HepG2 (cell line): ENCODE results near the gene ETF1. TPM values are rescaled to one million over a fixed set of nuclear protein-coding genes. Genes with fewer than 3 reads are reported as not detected.

ENCODE experiments used
- NFE2 ChIP-seq: sonication (generic); formaldehyde crosslinking; IDR thresholded peaks from 2 replicates; pipeline ENCODE4 v1.4.0; 2020; ENCODE audit warnings: missing genetic modification reagents
- NFIC ChIP-seq: IDR thresholded peaks from 2 replicates; pipeline ENCODE4 v1.6.1; 2012; ENCODE audit warnings: mild to moderate bottlenecking, low read length, inconsistent platforms
- NKX3-1 ChIP-seq: sonication (generic); formaldehyde crosslinking; IDR thresholded peaks from 2 replicates; pipeline ENCODE4 v1.5.0; 2020; ENCODE audit warnings: missing genetic modification reagents
- RBM39 ChIP-seq: fragments of 200-400 bp; formaldehyde crosslinking; IDR thresholded peaks from one replicate; pipeline ENCODE4 v1.6.1; 2018; ENCODE audit warnings: antibody characterized with exemption, mild to moderate bottlenecking, low read depth, low read length; ENCODE audit not compliant: poor library complexity, severe bottlenecking
- STAG1 ChIP-seq: sonication (generic); formaldehyde crosslinking; IDR thresholded peaks from 2 replicates; pipeline ENCODE4 v1.4.0; 2020; ENCODE audit warnings: missing genetic modification reagents
- TRIM24 ChIP-seq: sonication (generic); formaldehyde crosslinking; IDR thresholded peaks from 2 replicates; pipeline ENCODE4 v1.8.0; 2022; ENCODE audit warnings: mild to moderate bottlenecking, missing genetic modification reagents
- ZBTB3 ChIP-seq: sonication (generic); formaldehyde crosslinking; IDR thresholded peaks from 2 replicates; pipeline ENCODE4 v1.4.0; 2020; ENCODE audit warnings: low read depth, mild to moderate bottlenecking, moderate library complexity, missing genetic modification reagents, borderline replicate concordance
- ZNF10 ChIP-seq: sonication (generic); formaldehyde crosslinking; IDR thresholded peaks from 2 replicates; pipeline ENCODE4 v1.4.0; 2020; ENCODE audit warnings: mild to moderate bottlenecking, low read depth, missing genetic modification reagents, borderline replicate concordance
- ZNF598 ChIP-seq: sonication (generic); formaldehyde crosslinking; IDR thresholded peaks from 2 replicates; pipeline ENCODE4 v1.5.1; 2020; ENCODE audit warnings: mild to moderate bottlenecking, missing genetic modification reagents, borderline replicate concordance
- ZNF605 ChIP-seq: sonication (generic); formaldehyde crosslinking; IDR thresholded peaks from 2 replicates; pipeline ENCODE4 v1.8.0; 2022; ENCODE audit warnings: mild to moderate bottlenecking, missing genetic modification reagents
- polyA plus RNA-seq, 8 experiments: library from polyadenylated mRNA; depleted of rRNA in 3 of 8; stranded (reverse) in 7 of 8; unstranded in 1 of 8; fragments of >200 nt; fragmentation: Illumina TruSeq in 4 of 8; extraction: Trizol in 4 of 8; gene quantifications; 2 replicates each; pipeline versions ENCODE4 v1.2.1 to v1.2.3, GENCODE V29; 2011 to 2016; ENCODE audit warnings: low read depth in 4 of 8, missing spikeins in 1 of 8, mixed read lengths in 1 of 8; ENCODE audit not compliant: insufficient read depth in 1 of 8
- total RNA-seq, 5 experiments: library from RNA; depleted of rRNA; stranded (reverse); fragments of >200 nt; fragmentation: Illumina TruSeq; extraction: Trizol; gene quantifications; 2 replicates each; pipeline ENCODE4 v1.2.3, GENCODE V29; 2016; ENCODE audit warnings: low read depth in 1 of 5
- TF ChIP-seq, protein P1 (sequence below): sonication (generic); IDR thresholded peaks from 2 replicates; pipeline ENCODE4 v1.6.1; 2016; ENCODE audit warnings: low read depth, borderline replicate concordance
- TF ChIP-seq, protein P2 (sequence below): sonication (generic); formaldehyde crosslinking; IDR thresholded peaks from 2 replicates; pipeline ENCODE4 v1.4.0; 2020; ENCODE audit warnings: missing genetic modification reagents, borderline replicate concordance
- TF ChIP-seq, protein P3 (sequence below): IDR thresholded peaks from 2 replicates; pipeline ENCODE4 v1.6.1; 2016; ENCODE audit warnings: missing genetic modification reagents, missing compliant biosample characterization
- TF ChIP-seq, protein P4 (sequence below): sonication (generic); formaldehyde crosslinking; IDR thresholded peaks from 2 replicates; pipeline ENCODE4 v1.9.0; 2021; ENCODE audit warnings: missing genetic modification reagents, mild to moderate bottlenecking, borderline replicate concordance
- TF ChIP-seq, protein P5 (sequence below): sonication (generic); formaldehyde crosslinking; conservative IDR thresholded peaks from 2 replicates; pipeline ENCODE4 v1.4.0; 2020; ENCODE audit warnings: missing genetic modification reagents
- TF ChIP-seq, protein P6 (sequence below): sonication (generic); formaldehyde crosslinking; IDR thresholded peaks from 2 replicates; pipeline ENCODE4 v1.5.1; 2020; ENCODE audit warnings: mild to moderate bottlenecking, moderate library complexity, missing genetic modification reagents

ETF1 gene
- total and polyA plus RNA-seq, 2 of the 13 experiments (the other 11 are each of a cell fraction or from before 2014, with no cell fraction given), result 52.1 to 184 TPM

DNA sequence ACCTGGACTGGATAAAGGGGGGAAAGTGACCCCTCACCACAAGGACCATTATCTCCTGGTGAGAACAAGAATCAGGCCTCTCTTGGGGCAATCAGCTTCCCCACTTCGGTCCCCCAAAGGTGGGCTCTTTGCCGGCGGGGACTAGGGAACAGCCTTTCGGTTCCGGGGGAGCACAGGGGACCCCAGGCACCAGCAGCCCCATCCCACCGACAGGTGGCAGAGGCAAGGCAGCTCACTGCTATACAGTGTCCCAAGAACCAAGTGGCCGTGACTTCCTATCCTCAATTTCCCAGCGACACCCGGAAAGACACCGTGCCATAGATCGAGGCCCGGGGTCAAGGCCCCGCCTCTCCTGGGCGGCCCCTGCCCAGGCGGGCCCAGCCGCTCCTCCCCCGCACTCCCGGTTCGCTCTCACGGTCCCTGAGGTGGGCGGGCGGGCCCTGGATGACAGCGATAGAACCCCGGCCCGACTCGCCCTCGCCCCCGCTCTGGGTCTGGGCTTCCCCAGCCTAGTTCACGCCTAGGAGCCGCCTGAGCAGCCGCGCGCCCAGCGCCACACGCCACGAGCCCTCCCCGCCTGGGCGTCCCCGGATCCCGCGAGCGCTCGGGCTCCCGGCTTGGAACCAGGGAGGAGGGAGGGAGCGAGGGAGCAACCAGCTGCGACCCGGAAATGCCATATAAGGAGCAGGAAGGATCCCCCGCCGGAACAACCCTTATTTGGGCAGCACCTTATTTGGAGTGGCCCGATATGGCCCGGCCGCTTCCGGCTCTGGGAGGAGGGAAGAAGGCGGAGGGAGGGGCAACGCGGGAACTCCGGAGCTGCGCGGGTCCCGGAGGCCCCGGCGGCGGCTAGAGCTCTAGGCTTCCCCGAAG, 78.4 kb downstream of the ETF1 start (continued):
- TF ChIP-seq, protein P1, sequence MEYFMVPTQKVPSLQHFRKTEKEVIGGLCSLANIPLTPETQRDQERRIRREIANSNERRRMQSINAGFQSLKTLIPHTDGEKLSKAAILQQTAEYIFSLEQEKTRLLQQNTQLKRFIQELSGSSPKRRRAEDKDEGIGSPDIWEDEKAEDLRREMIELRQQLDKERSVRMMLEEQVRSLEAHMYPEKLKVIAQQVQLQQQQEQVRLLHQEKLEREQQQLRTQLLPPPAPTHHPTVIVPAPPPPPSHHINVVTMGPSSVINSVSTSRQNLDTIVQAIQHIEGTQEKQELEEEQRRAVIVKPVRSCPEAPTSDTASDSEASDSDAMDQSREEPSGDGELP, result peak; percentile 84; the same call in 1 of the 2 replicates
- TF ChIP-seq, protein P2, sequence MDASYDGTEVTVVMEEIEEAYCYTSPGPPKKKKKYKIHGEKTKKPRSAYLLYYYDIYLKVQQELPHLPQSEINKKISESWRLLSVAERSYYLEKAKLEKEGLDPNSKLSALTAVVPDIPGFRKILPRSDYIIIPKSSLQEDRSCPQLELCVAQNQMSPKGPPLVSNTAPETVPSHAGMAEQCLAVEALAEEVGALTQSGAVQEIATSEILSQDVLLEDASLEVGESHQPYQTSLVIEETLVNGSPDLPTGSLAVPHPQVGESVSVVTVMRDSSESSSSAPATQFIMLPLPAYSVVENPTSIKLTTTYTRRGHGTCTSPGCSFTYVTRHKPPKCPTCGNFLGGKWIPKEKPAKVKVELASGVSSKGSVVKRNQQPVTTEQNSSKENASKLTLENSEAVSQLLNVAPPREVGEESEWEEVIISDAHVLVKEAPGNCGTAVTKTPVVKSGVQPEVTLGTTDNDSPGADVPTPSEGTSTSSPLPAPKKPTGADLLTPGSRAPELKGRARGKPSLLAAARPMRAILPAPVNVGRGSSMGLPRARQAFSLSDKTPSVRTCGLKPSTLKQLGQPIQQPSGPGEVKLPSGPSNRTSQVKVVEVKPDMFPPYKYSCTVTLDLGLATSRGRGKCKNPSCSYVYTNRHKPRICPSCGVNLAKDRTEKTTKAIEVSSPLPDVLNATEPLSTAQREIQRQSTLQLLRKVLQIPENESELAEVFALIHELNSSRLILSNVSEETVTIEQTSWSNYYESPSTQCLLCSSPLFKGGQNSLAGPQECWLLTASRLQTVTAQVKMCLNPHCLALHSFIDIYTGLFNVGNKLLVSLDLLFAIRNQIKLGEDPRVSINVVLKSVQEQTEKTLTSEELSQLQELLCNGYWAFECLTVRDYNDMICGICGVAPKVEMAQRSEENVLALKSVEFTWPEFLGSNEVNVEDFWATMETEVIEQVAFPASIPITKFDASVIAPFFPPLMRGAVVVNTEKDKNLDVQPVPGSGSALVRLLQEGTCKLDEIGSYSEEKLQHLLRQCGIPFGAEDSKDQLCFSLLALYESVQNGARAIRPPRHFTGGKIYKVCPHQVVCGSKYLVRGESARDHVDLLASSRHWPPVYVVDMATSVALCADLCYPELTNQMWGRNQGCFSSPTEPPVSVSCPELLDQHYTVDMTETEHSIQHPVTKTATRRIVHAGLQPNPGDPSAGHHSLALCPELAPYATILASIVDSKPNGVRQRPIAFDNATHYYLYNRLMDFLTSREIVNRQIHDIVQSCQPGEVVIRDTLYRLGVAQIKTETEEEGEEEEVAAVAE, result no peak
- TF ChIP-seq ZNF10 (CRISPR knock-in tag) (no peak), NKX3-1 (CRISPR knock-in tag) (0 out of 2 replicates have a peak, but pooled peaks have one; percentile 14), RBM39 (no peak), NFE2 (CRISPR knock-in tag) (no peak), NFIC (no peak), ZNF598 (CRISPR knock-in tag) (0 out of 2 replicates have a peak, but pooled peaks have one; percentile 70), TRIM24 (CRISPR knock-in tag) (no peak), ZNF605 (CRISPR knock-in tag) (no peak; the same call in none of the 2 replicates), ZBTB3 (no peak), STAG1 (CRISPR knock-in tag) (no peak)
- TF ChIP-seq, protein P3, sequence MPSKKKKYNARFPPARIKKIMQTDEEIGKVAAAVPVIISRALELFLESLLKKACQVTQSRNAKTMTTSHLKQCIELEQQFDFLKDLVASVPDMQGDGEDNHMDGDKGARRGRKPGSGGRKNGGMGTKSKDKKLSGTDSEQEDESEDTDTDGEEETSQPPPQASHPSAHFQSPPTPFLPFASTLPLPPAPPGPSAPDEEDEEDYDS (CRISPR knock-in tag), result 0 out of 2 replicates have a peak, but pooled peaks have one; percentile 31
- TF ChIP-seq, protein P4, sequence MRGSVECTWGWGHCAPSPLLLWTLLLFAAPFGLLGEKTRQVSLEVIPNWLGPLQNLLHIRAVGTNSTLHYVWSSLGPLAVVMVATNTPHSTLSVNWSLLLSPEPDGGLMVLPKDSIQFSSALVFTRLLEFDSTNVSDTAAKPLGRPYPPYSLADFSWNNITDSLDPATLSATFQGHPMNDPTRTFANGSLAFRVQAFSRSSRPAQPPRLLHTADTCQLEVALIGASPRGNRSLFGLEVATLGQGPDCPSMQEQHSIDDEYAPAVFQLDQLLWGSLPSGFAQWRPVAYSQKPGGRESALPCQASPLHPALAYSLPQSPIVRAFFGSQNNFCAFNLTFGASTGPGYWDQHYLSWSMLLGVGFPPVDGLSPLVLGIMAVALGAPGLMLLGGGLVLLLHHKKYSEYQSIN (CRISPR knock-in tag), result no peak
- TF ChIP-seq, protein P5, sequence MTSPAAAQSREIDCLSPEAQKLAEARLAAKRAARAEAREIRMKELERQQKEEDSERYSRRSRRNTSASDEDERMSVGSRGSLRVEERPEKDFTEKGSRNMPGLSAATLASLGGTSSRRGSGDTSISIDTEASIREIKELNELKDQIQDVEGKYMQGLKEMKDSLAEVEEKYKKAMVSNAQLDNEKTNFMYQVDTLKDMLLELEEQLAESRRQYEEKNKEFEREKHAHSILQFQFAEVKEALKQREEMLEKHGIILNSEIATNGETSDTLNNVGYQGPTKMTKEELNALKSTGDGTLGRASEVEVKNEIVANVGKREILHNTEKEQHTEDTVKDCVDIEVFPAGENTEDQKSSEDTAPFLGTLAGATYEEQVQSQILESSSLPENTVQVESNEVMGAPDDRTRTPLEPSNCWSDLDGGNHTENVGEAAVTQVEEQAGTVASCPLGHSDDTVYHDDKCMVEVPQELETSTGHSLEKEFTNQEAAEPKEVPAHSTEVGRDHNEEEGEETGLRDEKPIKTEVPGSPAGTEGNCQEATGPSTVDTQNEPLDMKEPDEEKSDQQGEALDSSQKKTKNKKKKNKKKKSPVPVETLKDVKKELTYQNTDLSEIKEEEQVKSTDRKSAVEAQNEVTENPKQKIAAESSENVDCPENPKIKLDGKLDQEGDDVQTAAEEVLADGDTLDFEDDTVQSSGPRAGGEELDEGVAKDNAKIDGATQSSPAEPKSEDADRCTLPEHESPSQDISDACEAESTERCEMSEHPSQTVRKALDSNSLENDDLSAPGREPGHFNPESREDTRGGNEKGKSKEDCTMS (CRISPR knock-in tag), result no peak
- TF ChIP-seq, protein P6, sequence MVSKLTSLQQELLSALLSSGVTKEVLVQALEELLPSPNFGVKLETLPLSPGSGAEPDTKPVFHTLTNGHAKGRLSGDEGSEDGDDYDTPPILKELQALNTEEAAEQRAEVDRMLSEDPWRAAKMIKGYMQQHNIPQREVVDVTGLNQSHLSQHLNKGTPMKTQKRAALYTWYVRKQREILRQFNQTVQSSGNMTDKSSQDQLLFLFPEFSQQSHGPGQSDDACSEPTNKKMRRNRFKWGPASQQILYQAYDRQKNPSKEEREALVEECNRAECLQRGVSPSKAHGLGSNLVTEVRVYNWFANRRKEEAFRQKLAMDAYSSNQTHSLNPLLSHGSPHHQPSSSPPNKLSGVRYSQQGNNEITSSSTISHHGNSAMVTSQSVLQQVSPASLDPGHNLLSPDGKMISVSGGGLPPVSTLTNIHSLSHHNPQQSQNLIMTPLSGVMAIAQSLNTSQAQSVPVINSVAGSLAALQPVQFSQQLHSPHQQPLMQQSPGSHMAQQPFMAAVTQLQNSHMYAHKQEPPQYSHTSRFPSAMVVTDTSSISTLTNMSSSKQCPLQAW (CRISPR knock-in tag), result peak; percentile 92
